ENCODE data around the gene MAPRE2.
"Not testable (repeated sequence)": the region's sequence is repeated elsewhere in the genome, so short reads cannot be mapped to it uniquely, and the experiment has no call there.

The MAPRE2 gene

DNA sequence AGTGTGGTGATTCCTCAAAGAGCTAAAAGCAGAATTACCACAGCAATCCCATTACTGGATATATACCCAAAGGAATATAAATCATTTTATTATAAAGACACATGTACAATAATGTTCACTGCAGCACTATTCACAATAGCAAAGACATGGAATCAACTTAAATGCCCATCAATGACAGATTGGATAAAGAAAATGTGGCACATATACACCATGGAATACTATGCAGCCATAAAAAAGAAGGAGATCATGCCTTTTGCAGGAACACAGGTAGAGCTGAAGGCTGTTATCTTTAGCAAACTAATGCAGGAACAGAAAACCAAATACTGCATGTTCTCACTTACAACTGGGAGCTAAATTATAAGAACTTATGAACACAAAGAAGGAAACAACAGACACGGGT is 129.1 kb downstream of the MAPRE2 start:
- H2BK5ac ChIP-seq (ENCODE audit: low read length); H3K27me3 ChIP-seq (ENCODE audit: control insufficient read depth in 3 of 3, insufficient read depth in 3 of 3, low read depth in 1 of 3, low read length in 3 of 3): not testable (repeated sequence)
- WGBS, 2 donors (ENCODE audit: extremely low coverage in 2 of 2, insufficient read length in 2 of 2, insufficient replicate concordance in 1 of 2): no CpG with 5 or more reads among the region's 1 CpG

DNA sequence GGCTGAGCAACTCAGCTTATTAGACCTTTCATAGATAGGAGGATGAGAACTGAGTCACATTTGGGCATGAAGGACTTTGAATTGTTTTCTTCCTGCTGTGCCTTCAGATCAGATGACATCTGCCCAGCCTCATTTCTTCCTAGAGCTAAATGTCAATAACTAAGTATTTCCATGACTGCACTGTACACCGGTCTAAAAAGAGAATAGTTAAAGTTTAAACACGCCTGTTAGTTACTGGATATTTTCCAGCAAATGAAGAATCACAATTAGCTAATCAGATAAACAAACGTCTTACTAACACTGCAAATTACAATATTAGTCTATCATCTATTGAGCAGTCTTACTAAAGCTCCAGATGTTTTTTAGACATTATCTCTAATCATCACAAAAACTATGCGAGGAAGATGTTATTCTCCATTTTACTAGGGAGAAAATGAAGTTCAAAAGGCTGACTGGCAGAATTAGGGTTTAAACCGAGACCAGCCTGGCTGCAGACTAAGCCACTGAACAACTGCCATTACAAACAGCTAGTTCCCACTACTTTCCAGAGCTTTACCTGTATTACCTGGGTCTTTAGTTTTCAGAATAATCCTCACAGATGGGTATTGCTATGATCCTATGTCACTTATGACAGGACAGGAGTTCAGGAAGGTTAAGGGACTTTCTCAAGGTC is 130.2 kb downstream of the MAPRE2 start:
- WGBS, 2 donors (ENCODE audit: extremely low coverage in 2 of 2, insufficient read length in 2 of 2, insufficient replicate concordance in 1 of 2): no CpG with 5 or more reads among the region's 5 CpGs
- Histone ChIP-seq H3K23ac (ENCODE audit: low read depth, low read length, poor library complexity) (no peak overlapping the region), H3K4me2 (ENCODE audit: insufficient read depth, low read length, poor library complexity, severe bottlenecking) (no peak overlapping the region), H3K18ac (ENCODE audit: low read length) (no peak overlapping the region), H3K14ac (ENCODE audit: low read length) (no peak overlapping the region), H3K4ac (ENCODE audit: low read length) (no peak overlapping the region), H3K36me3 (replicated peaks in 1 of 2; ENCODE audit: control insufficient read depth in 2 of 2, insufficient read depth in 2 of 2, low read length in 2 of 2) (no peaks in the 10 kb centered on the region), H2BK120ac (ENCODE audit: low read depth, low read length) (no peak overlapping the region), H3K9me3 (replicated peaks in 1 of 2; ENCODE audit: control insufficient read depth in 2 of 2, insufficient read depth in 1 of 2, low read depth in 1 of 2, low read length in 2 of 2) (peaks cover 0 to 3% of the 10 kb centered on the region in 2 donors), H2BK15ac (ENCODE audit: low read length) (no peak overlapping the region), H2AFZ (ENCODE audit: low read length) (no peak overlapping the region), H3K9ac (ENCODE audit: low read depth, low read length, poor library complexity) (no peak overlapping the region), H4K91ac (ENCODE audit: low read depth, low read length, poor library complexity) (no peak overlapping the region), H3K4me1 (ENCODE audit: control insufficient read depth in 2 of 2, insufficient read depth in 1 of 2, low read depth in 1 of 2, low read length in 2 of 2) (peaks cover 0 to 1% of the 10 kb centered on the region in 2 donors), H3K79me1 (ENCODE audit: low read depth, low read length) (no peaks in the 10 kb centered on the region), H4K8ac (ENCODE audit: low read depth, low read length) (no peak overlapping the region), H2BK12ac (ENCODE audit: low read length) (no peak overlapping the region), H2AK5ac (ENCODE audit: low read depth, low read length) (no peak overlapping the region), H2BK5ac (ENCODE audit: low read length) (no peak overlapping the region), H3K27me3 (ENCODE audit: control insufficient read depth in 3 of 3, insufficient read depth in 3 of 3, low read depth in 1 of 3, low read length in 3 of 3) (no peaks in the 10 kb centered on the region), H3K4me3 (ENCODE audit: low read length in 2 of 2) (no peak overlapping the region), H3K27ac (replicated peaks; ENCODE audit: low read length) (no peak overlapping the region)
- DNase-seq (ENCODE audit: low spot score): no peak

More for the DNA sequence above, 129.1 kb downstream of the MAPRE2 start:
- not testable (repeated sequence) for H3K4ac ChIP-seq (ENCODE audit: low read length); H3K4me1 ChIP-seq (ENCODE audit: control insufficient read depth in 2 of 2, insufficient read depth in 1 of 2, low read depth in 1 of 2, low read length in 2 of 2); H2BK120ac ChIP-seq (ENCODE audit: low read depth, low read length); H2AK5ac ChIP-seq (ENCODE audit: low read depth, low read length); H3K9me3 ChIP-seq (replicated peaks in 1 of 2; ENCODE audit: control insufficient read depth in 2 of 2, insufficient read depth in 1 of 2, low read depth in 1 of 2, low read length in 2 of 2); H3K14ac ChIP-seq (ENCODE audit: low read length); H4K8ac ChIP-seq (ENCODE audit: low read depth, low read length); H3K36me3 ChIP-seq (replicated peaks in 1 of 2; ENCODE audit: control insufficient read depth in 2 of 2, insufficient read depth in 2 of 2, low read length in 2 of 2); H3K4me2 ChIP-seq (ENCODE audit: insufficient read depth, low read length, poor library complexity, severe bottlenecking); H3K18ac ChIP-seq (ENCODE audit: low read length); DNase-seq (ENCODE audit: low spot score); H2BK15ac ChIP-seq (ENCODE audit: low read length); H4K91ac ChIP-seq (ENCODE audit: low read depth, low read length, poor library complexity); H3K23ac ChIP-seq (ENCODE audit: low read depth, low read length, poor library complexity); H2BK12ac ChIP-seq (ENCODE audit: low read length); H3K4me3 ChIP-seq (ENCODE audit: low read length in 2 of 2); H2AFZ ChIP-seq (ENCODE audit: low read length); H3K27ac ChIP-seq (replicated peaks; ENCODE audit: low read length); H3K9ac ChIP-seq (ENCODE audit: low read depth, low read length, poor library complexity); H3K79me1 ChIP-seq (ENCODE audit: low read depth, low read length)

DNA sequence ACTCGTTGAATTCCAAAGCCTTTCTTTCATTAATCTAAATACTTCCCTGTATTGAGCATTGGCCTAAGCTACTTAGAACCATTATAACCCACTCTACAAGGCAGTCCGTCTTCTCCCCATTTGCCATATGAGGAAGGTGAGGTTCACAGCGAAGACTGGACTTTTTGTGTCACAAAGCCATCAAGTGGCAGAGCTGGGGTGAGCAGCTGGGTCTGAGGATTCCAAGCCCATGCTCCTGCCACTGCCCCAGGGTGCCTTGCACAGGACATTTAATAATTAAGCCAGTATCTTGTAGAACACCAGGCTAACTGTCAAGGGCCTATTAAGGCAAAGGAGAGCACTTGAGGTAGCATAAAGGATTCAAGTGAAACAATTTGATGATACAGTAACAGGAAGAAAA is 130.8 kb downstream of the MAPRE2 start:
- H4K8ac ChIP-seq (ENCODE audit: low read depth, low read length): no peak overlapping the region
- H4K91ac ChIP-seq (ENCODE audit: low read depth, low read length, poor library complexity): no peak overlapping the region
- H2BK5ac ChIP-seq (ENCODE audit: low read length): no peak overlapping the region
- no peak overlapping the region for H2AFZ ChIP-seq (ENCODE audit: low read length)
- peaks cover 0 to 5% of the 10 kb centered on the region in 2 donors for H3K9me3 ChIP-seq (replicated peaks in 1 of 2; ENCODE audit: control insufficient read depth in 2 of 2, insufficient read depth in 1 of 2, low read depth in 1 of 2, low read length in 2 of 2)
- DNase-seq (ENCODE audit: low spot score): no peak
- no peak overlapping the region for H2BK12ac ChIP-seq (ENCODE audit: low read length)
- no peak overlapping the region for H3K4me2 ChIP-seq (ENCODE audit: insufficient read depth, low read length, poor library complexity, severe bottlenecking)
- no peak overlapping the region for H3K14ac ChIP-seq (ENCODE audit: low read length)
- H3K4me1 ChIP-seq (ENCODE audit: control insufficient read depth in 2 of 2, insufficient read depth in 1 of 2, low read depth in 1 of 2, low read length in 2 of 2): peaks cover 0 to 1% of the 10 kb centered on the region in 2 donors
- no peak overlapping the region for H2AK5ac ChIP-seq (ENCODE audit: low read depth, low read length)
- no peak overlapping the region for H3K18ac ChIP-seq (ENCODE audit: low read length)
- no peak overlapping the region for H3K23ac ChIP-seq (ENCODE audit: low read depth, low read length, poor library complexity)
- H3K36me3 ChIP-seq (replicated peaks in 1 of 2; ENCODE audit: control insufficient read depth in 2 of 2, insufficient read depth in 2 of 2, low read length in 2 of 2): no peaks in the 10 kb centered on the region
- no peak overlapping the region for H3K4me3 ChIP-seq (ENCODE audit: low read length in 2 of 2)
- no peak overlapping the region for H2BK120ac ChIP-seq (ENCODE audit: low read depth, low read length)
- no peaks in the 10 kb centered on the region for H3K79me1 ChIP-seq (ENCODE audit: low read depth, low read length)
- no peaks in the 10 kb centered on the region for H3K27me3 ChIP-seq (ENCODE audit: control insufficient read depth in 3 of 3, insufficient read depth in 3 of 3, low read depth in 1 of 3, low read length in 3 of 3)
- no peak overlapping the region for H2BK15ac ChIP-seq (ENCODE audit: low read length)
- H3K9ac ChIP-seq (ENCODE audit: low read depth, low read length, poor library complexity): no peak overlapping the region
- no peak overlapping the region for H3K27ac ChIP-seq (replicated peaks; ENCODE audit: low read length)
- no CpG with 5 or more reads among the region's 3 CpGs for WGBS, 2 donors (ENCODE audit: extremely low coverage in 2 of 2, insufficient read length in 2 of 2, insufficient replicate concordance in 1 of 2)
- H3K4ac ChIP-seq (ENCODE audit: low read length): no peak overlapping the region

DNA sequence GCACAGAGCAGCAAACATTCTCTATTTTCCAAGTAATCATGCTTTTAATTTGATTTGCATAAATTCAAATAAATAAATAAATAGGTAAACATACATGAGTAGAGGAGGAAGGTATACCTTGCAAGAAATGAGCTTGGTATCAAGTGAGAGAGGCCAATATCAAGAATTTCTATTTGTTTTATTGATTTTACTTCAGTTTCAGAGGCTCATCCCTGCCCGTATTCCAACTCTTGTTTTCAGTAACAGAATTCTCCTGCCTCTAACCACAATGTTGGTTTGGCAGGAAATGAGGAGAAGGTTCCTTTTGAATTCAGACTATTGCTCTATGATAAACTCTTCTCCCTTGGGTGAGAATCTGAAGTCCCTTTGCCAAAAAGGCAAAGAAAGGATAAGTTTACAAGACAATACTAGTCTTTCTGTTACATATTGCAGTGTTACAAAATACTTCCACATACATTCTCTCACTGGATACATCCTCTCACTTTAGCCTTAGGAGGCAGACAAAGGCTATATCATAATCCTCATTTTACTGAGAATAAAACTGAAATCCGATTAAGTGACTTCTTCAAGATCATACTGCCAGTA is 131.3 kb downstream of the MAPRE2 start:
- Histone ChIP-seq H2AFZ (ENCODE audit: low read length) (no peak overlapping the region), H4K91ac (ENCODE audit: low read depth, low read length, poor library complexity) (no peak overlapping the region), H2BK5ac (ENCODE audit: low read length) (no peak overlapping the region), H3K27me3 (ENCODE audit: control insufficient read depth in 3 of 3, insufficient read depth in 3 of 3, low read depth in 1 of 3, low read length in 3 of 3) (no peaks in the 10 kb centered on the region), H3K4me3 (ENCODE audit: low read length in 2 of 2) (no peak overlapping the region), H2AK5ac (ENCODE audit: low read depth, low read length) (no peak overlapping the region), H3K9ac (ENCODE audit: low read depth, low read length, poor library complexity) (no peak overlapping the region), H3K18ac (ENCODE audit: low read length) (no peak overlapping the region), H2BK12ac (ENCODE audit: low read length) (no peak overlapping the region), H3K79me1 (ENCODE audit: low read depth, low read length) (no peaks in the 10 kb centered on the region), H3K36me3 (replicated peaks in 1 of 2; ENCODE audit: control insufficient read depth in 2 of 2, insufficient read depth in 2 of 2, low read length in 2 of 2) (no peaks in the 10 kb centered on the region), H3K14ac (ENCODE audit: low read length) (no peak overlapping the region), H2BK15ac (ENCODE audit: low read length) (no peak overlapping the region), H4K8ac (ENCODE audit: low read depth, low read length) (no peak overlapping the region), H3K27ac (replicated peaks; ENCODE audit: low read length) (no peak overlapping the region), H2BK120ac (ENCODE audit: low read depth, low read length) (no peak overlapping the region), H3K23ac (ENCODE audit: low read depth, low read length, poor library complexity) (no peak overlapping the region), H3K9me3 (replicated peaks in 1 of 2; ENCODE audit: control insufficient read depth in 2 of 2, insufficient read depth in 1 of 2, low read depth in 1 of 2, low read length in 2 of 2) (peaks cover 0 to 9% of the 10 kb centered on the region in 2 donors), H3K4me2 (ENCODE audit: insufficient read depth, low read length, poor library complexity, severe bottlenecking) (no peak overlapping the region), H3K4me1 (ENCODE audit: control insufficient read depth in 2 of 2, insufficient read depth in 1 of 2, low read depth in 1 of 2, low read length in 2 of 2) (peaks cover 0 to 1% of the 10 kb centered on the region in 2 donors), H3K4ac (ENCODE audit: low read length) (no peak overlapping the region)
- DNase-seq (ENCODE audit: low spot score): no peak
- WGBS, 2 donors (ENCODE audit: extremely low coverage in 2 of 2, insufficient read length in 2 of 2, insufficient replicate concordance in 1 of 2): no CpG with 5 or more reads among the region's 2 CpGs
